HG02885 (cell line): ENCODE results near the gene WDR5.

ENCODE experiments used
- ATAC-seq: cut with Tn5 transposase; IDR thresholded peaks from one replicate; pipeline ENCODE4 v1.9.1; 2021; ENCODE audit warnings: mild to moderate bottlenecking; ENCODE audit not compliant: unreplicated experiment, poor library complexity

Gene WDR5

DNA sequence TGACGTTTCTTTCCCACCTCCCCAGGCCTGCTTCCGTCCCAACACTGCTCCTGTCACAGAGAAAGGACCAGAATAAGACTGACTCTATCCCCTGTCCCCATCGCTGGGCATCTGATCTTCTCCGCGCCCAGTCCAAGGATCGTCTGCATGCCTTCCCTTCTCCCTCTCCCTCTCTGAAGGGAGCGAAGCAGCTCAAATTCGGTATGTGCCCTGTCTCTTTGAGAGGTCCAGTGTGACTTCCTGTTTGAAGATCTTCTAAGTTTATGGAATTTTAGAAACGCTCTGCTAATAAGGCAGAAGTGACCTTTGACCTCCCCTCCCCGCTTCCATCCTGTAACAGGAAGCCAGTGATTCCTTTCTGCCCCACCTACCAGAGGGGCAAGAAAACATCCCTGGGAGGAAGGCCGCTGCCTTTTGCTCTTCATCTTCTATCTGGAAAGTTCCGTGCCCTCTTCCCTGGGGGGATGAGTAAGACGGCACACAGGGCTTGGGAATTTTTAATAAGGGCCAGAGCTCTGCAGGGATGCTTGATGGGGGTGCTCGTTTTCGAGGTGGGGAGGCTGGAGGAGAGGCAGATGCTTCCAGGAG is 69.2 kb downstream of the WDR5 start:
- ATAC-seq, result no peak

DNA sequence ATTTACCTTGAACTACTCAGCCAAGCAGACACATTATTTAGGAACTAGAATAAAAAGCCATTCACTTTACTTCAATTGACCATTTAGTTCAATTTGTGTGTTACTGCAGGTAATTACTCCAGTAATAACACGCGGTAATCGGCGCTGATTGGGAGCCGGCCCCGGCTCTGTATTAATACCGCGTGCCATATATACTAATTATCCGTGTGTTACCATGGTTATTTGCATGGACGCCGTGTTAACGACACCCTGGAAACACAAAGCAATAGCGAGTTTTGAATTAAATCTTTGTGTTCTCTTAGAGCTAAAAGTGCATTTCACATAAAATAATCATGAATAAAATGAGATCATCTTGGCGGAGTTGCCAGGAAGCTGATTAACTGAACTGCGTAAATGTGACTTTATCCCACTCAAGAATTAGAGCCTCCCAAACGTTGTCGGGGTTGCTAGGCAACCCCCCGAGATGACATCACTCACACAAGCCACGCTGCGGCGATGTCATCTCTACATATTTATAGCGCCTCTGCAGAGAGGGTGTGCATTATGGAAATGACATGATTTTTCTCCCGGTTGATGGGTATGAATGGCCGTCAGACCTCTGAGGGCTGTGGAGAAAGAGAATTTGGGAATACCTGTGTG is 69.9 kb downstream of the WDR5 start:
- no peak for ATAC-seq

DNA sequence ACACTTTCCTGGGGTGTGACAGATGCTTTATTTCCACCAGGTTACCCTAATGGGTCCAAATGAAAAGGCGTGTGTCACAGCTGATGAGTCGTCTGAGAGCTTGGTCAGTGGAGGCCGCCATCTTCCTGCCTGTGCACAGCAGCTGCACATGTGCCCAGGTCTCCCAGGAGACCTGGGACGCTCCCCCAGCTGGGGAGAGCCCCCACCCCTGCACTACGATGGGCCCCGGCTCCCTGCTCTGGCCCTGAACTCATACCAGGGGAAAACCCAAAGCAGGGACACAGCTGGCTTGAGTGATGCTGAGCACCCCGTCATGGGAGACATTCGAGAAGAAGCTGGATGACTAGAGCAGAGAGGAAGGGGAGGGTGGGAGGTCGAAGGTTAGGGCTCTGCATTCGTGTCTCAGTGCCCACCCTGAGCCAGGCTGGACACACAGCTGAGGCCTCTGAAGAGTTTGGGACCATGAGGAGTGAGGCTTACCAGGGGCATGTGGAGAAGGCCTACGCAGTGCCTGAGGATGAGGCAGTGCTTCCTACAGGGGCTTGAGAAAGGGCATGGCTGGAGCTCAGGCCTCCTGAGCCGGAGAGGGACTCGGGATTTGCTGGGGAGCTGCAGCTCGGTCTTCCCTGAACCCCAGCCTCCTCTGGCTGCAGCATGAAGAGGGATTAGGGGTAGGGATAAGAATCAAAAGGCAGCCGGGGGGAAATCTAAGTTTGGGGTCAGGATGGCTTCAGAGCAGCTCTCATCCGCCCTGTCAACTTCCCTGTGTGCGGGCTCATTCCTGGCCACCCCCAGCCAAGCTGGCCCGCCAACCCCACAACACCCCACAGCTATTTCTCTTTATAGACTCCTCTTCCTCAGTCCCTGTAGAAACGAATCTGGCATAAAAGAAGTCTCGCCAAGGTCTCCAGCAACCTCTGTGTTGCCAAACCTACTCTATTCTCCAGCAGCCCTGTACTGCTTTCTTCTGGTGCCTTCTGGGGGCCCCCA is 70.7 kb downstream of the WDR5 start:
- no peak for ATAC-seq

DNA sequence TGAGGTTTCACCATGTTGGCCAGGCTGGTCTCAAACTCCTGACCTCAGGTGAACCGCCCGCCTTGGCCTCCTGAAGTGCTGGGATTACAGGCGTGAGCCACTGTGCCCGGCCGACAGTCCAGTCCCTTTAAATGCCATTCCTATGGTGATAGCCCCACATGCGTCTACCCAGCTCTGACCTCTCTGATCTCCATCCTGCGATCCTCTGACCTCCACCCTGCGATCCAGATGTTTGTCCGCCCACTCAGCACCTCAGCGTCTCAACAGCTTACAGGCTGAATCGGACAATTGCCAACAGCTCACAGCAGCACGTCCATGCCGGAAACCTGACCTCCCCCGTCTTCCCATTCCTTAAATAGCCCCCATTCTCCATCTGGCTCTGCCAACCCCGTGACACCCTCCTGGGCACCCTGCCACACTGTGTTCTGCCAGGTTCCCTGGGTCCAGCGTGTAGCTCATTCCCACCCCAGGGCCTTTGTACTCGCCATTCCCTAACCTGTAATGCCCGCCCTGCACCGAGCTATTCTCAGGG is 72.5 kb downstream of the WDR5 start:
- ATAC-seq, result no peak

DNA sequence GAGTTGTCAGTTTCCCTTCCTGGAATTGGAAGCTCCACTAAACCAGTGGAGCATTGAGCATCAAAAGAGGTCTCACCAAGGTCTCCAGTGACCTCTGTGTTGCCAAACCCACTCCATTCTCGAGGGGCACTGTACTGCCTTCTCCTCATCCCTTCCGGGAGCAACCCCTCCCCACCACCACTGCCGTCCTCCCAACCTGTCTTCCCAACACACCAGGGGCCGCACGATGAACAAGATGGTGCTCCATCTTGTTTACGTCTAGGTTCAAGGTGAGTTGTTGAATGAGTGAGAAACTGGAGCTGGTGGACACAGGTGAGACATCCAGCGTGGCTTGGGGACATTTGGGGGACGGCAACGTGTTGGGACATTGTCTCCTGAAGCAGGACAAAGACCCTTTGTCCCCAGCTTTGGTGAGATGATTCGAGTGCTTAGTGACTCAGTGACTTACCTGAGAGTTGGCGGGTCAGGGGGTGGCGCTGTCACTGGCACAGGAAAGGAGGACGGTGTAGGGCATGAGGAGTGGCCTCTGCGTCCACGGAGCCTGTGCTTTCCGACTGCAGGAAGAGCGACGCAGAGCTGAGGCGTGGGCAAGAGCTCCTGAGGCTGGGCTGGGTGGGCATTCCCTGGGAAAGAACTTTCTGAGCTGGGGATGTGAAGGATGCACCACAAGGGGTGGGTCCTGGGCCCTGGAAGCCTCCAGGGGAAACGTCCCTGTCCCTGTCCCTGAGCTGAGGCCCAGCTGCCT is 73.3 kb downstream of the WDR5 start:
- ATAC-seq, result no peak
